GM23338 (cell line): Measurements from ENCODE around the gene GIMAP7. TPM values are rescaled to one million over a fixed set of nuclear protein-coding genes. Genes with fewer than 3 reads are reported as not detected.

Experiments
- ATAC-seq: fragments of 200-7000 bp; cut with Tn5 transposase; 3 replicates; pipeline ENCODE4 v1.9.1; 2020
- DNase-seq: peaks from one replicate; pipeline ENCODE4 v3.0.0-alpha.2; 2015; ENCODE audit warnings: low spot score
- H2AFZ ChIP-seq: fragments of 200-600 bp; sonication (generic); 2 replicates; pipeline ENCODE4 v1.8.0; 2016; ENCODE audit warnings: antibody characterized with exemption, mild to moderate bottlenecking, moderate library complexity
- H3F3A ChIP-seq: fragments of 200-600 bp; sonication (generic); replicated peaks from 2 replicates; pipeline ENCODE4 v1.8.0; 2017; ENCODE audit warnings: antibody characterized with exemption, mixed run types, low read depth
- H3K27ac ChIP-seq: fragments of 200-600 bp; sonication (generic); 2 replicates; pipeline ENCODE4 v1.6.1; 2016; ENCODE audit warnings: low read depth
- H3K27me3 ChIP-seq: fragments of 200-600 bp; sonication (generic); 2 replicates; pipeline ENCODE4 v1.8.0; 2016; ENCODE audit warnings: mild to moderate bottlenecking, mixed run types, moderate library complexity; ENCODE audit not compliant: insufficient read depth
- H3K36me3 ChIP-seq: fragments of 200-600 bp; sonication (generic); 2 replicates; pipeline ENCODE4 v1.8.0; 2016; ENCODE audit warnings: mild to moderate bottlenecking; ENCODE audit not compliant: insufficient read depth
- H3K4me1 ChIP-seq: fragments of 200-600 bp; sonication (generic); 2 replicates; pipeline ENCODE4 v1.8.0; 2016; ENCODE audit warnings: mild to moderate bottlenecking, moderate library complexity; ENCODE audit not compliant: insufficient read depth
- H3K4me2 ChIP-seq: fragments of 200-600 bp; sonication (generic); 2 replicates; pipeline ENCODE4 v1.7.1; 2017; ENCODE audit warnings: mixed run types
- H3K4me3 ChIP-seq: fragments of 200-600 bp; sonication (generic); 2 replicates; pipeline ENCODE4 v1.6.1; 2016; ENCODE audit warnings: mixed run types
- H3K79me2 ChIP-seq: fragments of 200-600 bp; sonication (generic); replicated peaks from 2 replicates; pipeline ENCODE4 v1.8.0; 2017; ENCODE audit warnings: mild to moderate bottlenecking; ENCODE audit not compliant: insufficient read depth
- H3K9me2 ChIP-seq: fragments of 200-600 bp; sonication (generic); 2 replicates; pipeline ENCODE4 v1.8.0; 2017; ENCODE audit not compliant: insufficient read depth
- H4K20me1 ChIP-seq: fragments of 200-600 bp; sonication (generic); replicated peaks from 2 replicates; pipeline ENCODE4 v1.8.0; 2017; ENCODE audit warnings: mild to moderate bottlenecking; ENCODE audit not compliant: insufficient read depth
- H3K27ac Mint-ChIP-seq: 2 replicates; pipeline ENCODE4 v1.8.0; 2020; ENCODE audit warnings: inconsistent platforms, mild to moderate bottlenecking, moderate library complexity, mixed read lengths
- H3K27me3 Mint-ChIP-seq: 3 replicates; pipeline ENCODE4 v1.8.0; 2022; ENCODE audit warnings: low read depth, mild to moderate bottlenecking, moderate library complexity, mixed read lengths, inconsistent platforms; ENCODE audit not compliant: insufficient read depth, poor library complexity
- H3K36me3 Mint-ChIP-seq: 3 replicates; pipeline ENCODE4 v1.8.0; 2021; ENCODE audit warnings: low read depth, mild to moderate bottlenecking, inconsistent platforms, moderate library complexity, mixed read lengths
- H3K4me1 Mint-ChIP-seq: 3 replicates; pipeline ENCODE4 v1.8.0; 2020; ENCODE audit warnings: mild to moderate bottlenecking, inconsistent platforms, mixed read lengths
- H3K4me3 Mint-ChIP-seq: 3 replicates; pipeline ENCODE4 v1.8.0; 2021; ENCODE audit warnings: moderate library complexity, mild to moderate bottlenecking, inconsistent platforms, mixed read lengths
- H3K9me3 Mint-ChIP-seq: 3 replicates; pipeline ENCODE4 v1.8.0; 2020; ENCODE audit warnings: moderate library complexity, mild to moderate bottlenecking, inconsistent platforms, mixed read lengths
- CTCF ChIP-seq, 2 experiments: fragments of 200-600 bp in 1 of 2; sonication (generic) in 1 of 2; conservative IDR thresholded peaks; 2 replicates each; pipeline versions ENCODE4 v1.5.1 to v1.6.1; 2016 to 2017; ENCODE audit warnings: antibody characterized with exemption in 2 of 2, low read depth in 2 of 2, mild to moderate bottlenecking in 2 of 2, moderate library complexity in 1 of 2
- JUNB ChIP-seq: IDR thresholded peaks from one replicate; pipeline ENCODE4 v1.6.1; 2016; ENCODE audit warnings: antibody characterized with exemption; ENCODE audit not compliant: unreplicated experiment
- NANOG ChIP-seq: IDR thresholded peaks from 2 replicates; pipeline ENCODE4 v1.6.1; 2016; ENCODE audit warnings: antibody characterized with exemption, borderline replicate concordance
- REST ChIP-seq: IDR thresholded peaks from one replicate; pipeline ENCODE4 v1.6.1; 2018; ENCODE audit warnings: antibody characterized with exemption; ENCODE audit not compliant: unreplicated experiment
- STAT1 ChIP-seq: IDR thresholded peaks from one replicate; pipeline ENCODE4 v1.6.1; 2016; ENCODE audit warnings: antibody characterized with exemption; ENCODE audit not compliant: unreplicated experiment
- ZNF114 ChIP-seq: fragments of 250-450 bp; sonication (Bioruptor Pico); IDR thresholded peaks from 2 replicates; pipeline ENCODE4 v1.5.0; 2020; ENCODE audit warnings: mild to moderate bottlenecking, moderate library complexity
- ZNF331 ChIP-seq: fragments of 250-450 bp; sonication (Bioruptor Pico); IDR thresholded peaks from 2 replicates; pipeline ENCODE4 v1.5.0; 2020; ENCODE audit warnings: low read depth, mild to moderate bottlenecking, moderate library complexity
- ZNF462 ChIP-seq: fragments of 250-450 bp; sonication (Bioruptor Pico); IDR thresholded peaks from 2 replicates; pipeline ENCODE4 v1.5.0; 2020; ENCODE audit warnings: mild to moderate bottlenecking, moderate library complexity
- polyA plus RNA-seq: library from polyadenylated mRNA; unstranded; fragments of >200 nt; fragmentation: Nextera tagmentation; extraction: Ambion mirVana; gene quantifications from 2 replicates; pipeline ENCODE4 v1.2.1, GENCODE V29; 2016
- total RNA-seq: library from RNA; depleted of rRNA; stranded (reverse); fragments of >200 nt; shearing (Covaris generic); gene quantifications from 2 replicates; pipeline ENCODE4 v1.2.3, GENCODE V29; 2014

GIMAP7 gene
- total and polyA plus RNA-seq, 2 experiments from 2014 or later: not detected

- no peak for TF ChIP-seq ZNF462 (CRISPR knock-in tag)
- TF ChIP-seq ZNF114 (CRISPR knock-in tag): no peak
Observed at GRCh38 chr7:150471886-150472285, 42.8 kb upstream of the GIMAP7 start (continued).

DNA sequence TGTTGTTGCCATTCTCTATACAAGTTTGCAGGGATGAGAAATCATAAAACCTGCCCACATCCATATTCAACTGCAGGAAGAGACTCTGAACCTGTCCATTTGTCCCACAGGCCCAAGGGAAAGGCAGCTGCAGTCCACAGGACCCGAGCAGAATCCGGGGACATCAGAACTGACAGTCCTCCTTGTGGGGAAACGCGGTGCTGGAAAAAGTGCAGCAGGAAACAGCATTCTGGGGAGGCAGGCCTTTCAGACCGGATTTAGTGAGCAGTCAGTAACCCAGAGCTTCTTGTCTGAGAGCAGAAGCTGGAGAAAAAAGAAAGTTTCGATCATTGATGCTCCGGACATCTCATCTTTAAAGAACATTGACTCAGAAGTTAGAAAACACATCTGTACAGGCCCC is 40.8 kb upstream of the GIMAP7 start:
- H3K27ac ChIP-seq: no peak overlapping the region
- DNase-seq (peak; percentile 11), ATAC-seq (no peak)
- Mint-ChIP-seq H3K4me3 (no peak overlapping the region), H3K4me1 (peaks cover 3% of the 10 kb centered on the region; the same call in 1 of the 3 replicates), H3K27me3 (peaks cover 5% of the 10 kb centered on the region), H3K27ac (no peak overlapping the region), H3K36me3 (no peaks in the 10 kb centered on the region), H3K9me3 (peaks cover 3% of the 10 kb centered on the region; the same call in 2 of the 3 replicates)
- no peaks in the 10 kb centered on the region for H3K4me1 ChIP-seq
- H3K4me2 ChIP-seq: no peak overlapping the region
- TF ChIP-seq CTCF (conservative IDR thresholded peaks at IDR 0.05; ENCODE audit: low read depth in 2 of 2) (no peak), REST (no peak), JUNB (no peak), STAT1 (no peak), NANOG (no peak), ZNF331 (no peak)
- H3K9me2 ChIP-seq: peaks cover 42% of the 10 kb centered on the region
- H4K20me1 ChIP-seq: no peaks in the 10 kb centered on the region
- H3K79me2 ChIP-seq: no peaks in the 10 kb centered on the region
- H3K36me3 ChIP-seq: no peaks in the 10 kb centered on the region
- no peak overlapping the region for H3K4me3 ChIP-seq
- peak overlapping the region; percentile 18; the same call in 1 of the 2 replicates for H2AFZ ChIP-seq
- no peaks in the 10 kb centered on the region for H3K27me3 ChIP-seq
- H3F3A ChIP-seq: no peaks in the 10 kb centered on the region
